GM19035 (cell line): ENCODE data around the gene SLC17A6.
A peak's percentile ranks its signal among the peaks of the same experiment; 100 is the strongest.

Source experiments
- ATAC-seq: cut with Tn5 transposase; IDR thresholded peaks from one replicate; pipeline ENCODE4 v1.9.1; 2021; ENCODE audit not compliant: unreplicated experiment

Gene SLC17A6

DNA sequence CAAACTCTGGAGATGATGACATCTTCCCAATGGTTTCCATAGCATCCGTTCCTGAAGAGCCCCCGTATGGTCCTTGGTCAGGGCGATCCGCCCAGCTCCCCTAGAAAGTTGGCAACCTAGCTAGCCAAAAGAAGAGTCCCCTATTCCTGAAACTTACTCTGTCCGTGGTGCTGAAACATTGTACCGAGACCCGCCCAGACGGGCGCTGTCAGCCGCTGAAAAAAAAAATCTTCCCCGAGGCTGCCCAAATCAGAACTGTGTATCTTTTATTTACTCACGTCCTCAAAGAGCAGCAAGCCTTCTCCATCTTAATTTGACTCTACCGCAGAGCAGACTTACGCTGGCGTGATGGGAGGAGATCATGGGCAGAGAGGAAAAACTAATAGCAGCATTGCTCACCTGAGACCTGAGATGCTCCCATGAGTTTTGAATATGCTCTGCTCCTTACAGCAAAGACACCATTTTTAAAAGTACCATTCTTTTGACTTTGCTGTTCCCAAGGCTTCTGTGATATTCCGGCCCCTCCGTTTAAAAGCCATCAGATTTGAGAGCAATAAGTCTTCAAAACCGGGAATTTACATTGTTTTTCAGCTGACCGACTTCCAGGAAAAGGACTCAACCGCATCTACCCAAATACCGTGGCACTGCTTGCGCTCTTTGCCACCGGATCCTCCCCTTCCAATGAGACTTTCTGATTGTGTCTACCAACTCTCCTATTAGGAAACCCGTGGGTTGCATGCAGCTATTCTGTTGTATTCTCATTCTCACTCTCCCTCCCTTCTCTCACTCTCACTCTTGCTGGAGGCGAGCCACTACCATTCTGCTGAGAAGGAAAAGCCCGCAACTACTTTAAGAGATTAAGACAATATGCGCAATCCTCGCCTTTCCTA, at the start of gene SLC17A6:
Gene SLC17A6 (plus strand): TSS at position 786 of the 890 bp plus-strand sequence. CDS start 153 bp downstream, outside the sequence.
- ATAC-seq: no peak

DNA sequence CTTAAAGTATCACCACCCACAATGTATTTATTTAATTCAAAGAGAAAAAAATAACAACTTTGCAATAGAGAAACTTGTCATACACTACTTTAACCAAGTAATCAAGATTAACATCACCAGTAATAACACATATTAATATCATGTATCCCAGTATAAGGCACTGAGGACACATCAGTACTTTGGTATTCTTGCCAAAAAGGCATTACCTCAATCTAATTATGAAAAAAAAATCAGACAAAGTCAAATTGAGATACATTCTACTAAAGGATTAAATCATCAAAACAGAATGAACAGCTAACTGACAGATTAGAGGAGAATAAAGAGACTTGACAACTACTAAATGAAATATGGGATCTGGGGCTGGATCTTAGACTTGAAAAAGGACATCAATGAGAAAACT, 35.8 kb upstream of the SLC17A6 start:
- no peak for ATAC-seq

DNA sequence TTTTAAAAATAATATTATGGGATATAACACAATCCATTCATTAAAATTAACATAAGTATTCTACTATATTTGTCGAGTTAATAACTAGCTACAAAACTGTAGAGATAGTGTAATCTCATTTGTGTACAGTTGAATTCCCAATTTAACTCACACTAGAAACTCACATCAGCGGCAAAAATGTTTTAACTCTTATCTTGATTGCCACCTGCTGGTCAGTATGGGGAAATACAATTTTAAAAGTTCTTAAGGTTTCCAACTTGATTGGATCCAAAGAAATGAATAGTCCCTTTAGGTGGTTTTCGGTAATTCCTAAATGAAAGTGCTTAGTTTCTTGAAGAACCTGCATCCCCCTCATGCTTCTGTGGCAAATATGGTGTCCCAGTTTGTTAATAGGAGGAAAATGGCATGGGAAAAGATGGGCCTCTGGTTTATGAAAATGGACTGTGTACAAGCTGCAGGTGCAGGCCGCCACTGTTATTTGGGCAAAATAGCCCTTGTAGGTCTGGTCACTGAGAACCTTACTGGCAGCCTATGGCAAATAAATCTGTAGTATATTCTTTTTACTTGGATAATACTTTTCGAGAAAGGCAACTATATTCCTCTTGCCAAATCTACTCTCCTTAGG, 33.7 kb upstream of the SLC17A6 start:
- ATAC-seq: peak; percentile 70

DNA sequence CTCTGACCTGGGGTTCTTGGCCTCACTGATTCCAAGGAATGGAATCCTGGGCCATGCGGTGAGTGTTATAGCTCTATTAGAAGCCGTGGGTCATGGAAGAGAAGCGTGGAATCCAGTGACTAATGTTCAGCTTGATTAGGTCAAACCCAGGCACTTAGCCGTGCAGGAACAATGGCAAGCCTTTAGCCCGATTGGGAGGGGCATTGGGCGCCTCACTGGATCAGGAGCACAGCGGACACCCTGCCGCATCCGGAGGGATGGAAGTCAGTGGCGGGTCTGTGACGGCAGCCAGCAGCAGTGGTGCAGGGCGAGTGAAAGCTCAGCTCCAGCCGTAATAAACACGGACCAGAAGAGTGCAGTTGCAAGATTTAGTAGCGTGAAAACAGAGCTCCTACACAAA, 20.5 kb upstream of the SLC17A6 start:
- ATAC-seq: no peak

DNA sequence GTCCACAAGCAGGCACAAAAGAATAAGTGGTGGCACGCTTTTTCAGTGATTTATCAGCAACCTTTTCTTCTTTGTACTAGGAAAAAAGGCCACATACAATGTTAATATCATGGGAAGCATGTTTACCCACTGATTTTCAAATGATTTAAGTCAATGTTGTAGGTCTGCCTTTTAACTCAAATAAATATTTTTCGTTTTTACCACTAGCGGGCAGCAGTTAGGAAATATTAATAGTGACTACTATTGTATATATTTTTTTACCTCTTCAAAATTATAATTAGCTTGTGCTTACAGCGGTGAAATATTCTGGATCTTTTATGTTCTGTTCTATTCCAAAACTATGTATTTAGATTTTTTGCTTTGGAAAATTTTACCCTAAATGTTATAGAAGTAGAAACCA, 6.4 kb upstream of the SLC17A6 start:
- no peak for ATAC-seq

DNA sequence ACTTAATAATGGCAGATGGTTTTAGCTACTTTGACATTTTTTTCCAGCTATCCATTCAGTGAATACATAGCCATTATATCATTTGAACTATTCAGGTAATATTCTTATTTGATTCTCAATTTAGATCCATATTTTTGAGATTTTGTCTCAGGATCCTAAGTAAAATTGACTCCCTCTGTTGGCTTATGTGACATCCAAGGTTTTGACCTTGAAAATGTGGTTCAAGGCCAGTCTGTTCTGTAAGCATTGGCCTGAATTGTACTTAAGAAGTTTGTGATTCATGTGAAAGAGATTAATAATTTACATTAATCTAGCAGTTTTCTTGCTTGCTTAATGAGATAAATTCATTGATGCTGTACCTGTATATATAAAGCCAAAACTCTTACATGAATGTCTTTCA, 1.6 kb upstream of the SLC17A6 start:
- no peak for ATAC-seq

DNA sequence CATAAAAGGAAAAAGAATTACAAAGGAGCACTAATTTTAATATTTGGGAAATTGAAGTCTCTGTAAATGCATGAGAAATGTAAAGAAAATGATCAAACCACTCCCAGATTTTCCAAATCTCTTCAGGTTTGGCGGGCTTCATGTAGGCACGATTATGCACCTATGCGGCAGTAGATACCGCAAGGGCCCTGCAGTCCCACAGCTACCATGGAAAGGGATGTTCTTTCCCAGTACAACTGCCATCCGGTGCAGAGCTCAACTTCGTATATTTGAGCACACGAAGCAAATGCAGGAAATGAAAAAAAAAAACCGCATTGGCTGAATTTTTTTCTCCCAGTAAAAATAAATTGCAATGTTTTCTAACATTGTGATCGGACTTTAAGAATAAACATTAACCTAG, 1.4 kb downstream of the SLC17A6 start:
- no peak for ATAC-seq

DNA sequence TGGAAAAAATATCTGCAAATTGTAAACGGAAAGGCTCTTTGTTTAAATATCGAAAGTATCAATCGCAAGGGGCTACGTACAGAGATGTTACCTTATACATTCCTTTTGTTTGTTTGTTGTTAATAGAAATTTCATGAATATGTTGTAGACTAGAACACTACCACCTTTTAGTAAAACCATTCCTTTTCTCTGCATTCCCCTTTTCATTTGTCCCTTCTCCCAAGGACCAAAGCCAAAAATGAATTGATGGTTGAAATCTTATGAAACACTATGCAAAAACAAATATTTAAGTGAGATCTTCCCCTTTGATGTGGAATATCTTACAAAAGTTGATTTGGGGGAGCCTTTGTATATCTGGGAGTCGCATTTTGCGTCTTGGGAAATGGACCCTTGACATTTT, 2.1 kb downstream of the SLC17A6 start:
- ATAC-seq: no peak

DNA sequence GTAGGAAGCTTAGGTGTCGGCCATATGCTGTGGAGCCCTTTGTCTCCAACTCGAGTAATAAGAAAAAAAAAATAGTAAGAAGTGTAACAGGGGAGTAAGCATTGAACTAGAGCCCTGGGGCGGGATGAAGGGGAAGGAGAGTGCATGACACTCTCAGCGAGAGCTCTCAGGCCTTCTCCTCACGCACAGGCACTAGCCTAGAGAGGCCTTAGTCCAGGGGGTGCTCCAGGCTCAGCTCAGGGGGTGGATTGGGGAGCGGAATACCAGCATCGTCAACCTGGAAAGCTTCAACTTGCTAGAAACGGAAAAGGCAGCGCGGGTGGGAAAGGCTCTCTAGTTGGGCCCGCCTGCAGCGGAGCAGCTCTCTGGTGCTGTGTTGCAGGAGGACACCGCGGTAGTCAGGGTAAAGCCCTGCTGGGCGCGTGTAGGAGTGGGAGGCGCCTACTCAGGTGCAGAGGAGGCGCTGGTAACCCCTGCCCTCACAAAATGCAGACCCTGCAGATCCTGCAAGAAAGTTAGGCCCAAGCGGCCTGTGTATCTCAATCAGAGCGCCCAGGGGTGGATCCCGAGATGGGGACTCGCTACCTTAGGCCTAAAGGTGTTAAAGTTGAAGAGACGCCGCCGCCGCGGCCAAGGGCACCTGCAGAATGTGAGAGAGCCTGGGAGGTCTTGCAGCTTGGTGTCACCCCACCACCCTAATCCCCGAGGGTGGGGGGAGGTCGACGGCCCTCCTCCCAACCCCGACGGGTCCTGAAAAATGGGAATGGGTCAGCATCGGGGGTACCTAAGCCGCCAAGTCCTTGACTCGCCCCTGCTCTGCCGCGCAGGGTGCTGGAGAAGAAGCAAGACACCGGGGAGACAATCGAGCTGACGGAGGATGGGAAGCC, 2.8 kb downstream of the SLC17A6 start:
- ATAC-seq: no peak

DNA sequence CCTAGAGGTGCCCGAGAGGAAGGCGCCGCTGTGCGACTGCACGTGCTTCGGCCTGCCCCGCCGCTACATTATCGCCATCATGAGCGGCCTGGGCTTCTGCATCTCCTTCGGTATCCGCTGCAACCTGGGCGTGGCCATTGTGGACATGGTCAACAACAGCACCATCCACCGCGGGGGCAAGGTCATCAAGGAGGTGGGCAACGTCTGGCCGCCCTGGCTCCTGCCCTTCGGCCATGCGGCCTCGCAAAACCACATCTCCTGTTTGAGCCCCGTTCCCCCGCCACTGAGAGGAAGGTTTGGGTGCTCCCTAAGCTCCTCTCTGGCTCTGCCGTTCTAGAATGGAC, 3.4 kb downstream of the SLC17A6 start:
- no peak for ATAC-seq

DNA sequence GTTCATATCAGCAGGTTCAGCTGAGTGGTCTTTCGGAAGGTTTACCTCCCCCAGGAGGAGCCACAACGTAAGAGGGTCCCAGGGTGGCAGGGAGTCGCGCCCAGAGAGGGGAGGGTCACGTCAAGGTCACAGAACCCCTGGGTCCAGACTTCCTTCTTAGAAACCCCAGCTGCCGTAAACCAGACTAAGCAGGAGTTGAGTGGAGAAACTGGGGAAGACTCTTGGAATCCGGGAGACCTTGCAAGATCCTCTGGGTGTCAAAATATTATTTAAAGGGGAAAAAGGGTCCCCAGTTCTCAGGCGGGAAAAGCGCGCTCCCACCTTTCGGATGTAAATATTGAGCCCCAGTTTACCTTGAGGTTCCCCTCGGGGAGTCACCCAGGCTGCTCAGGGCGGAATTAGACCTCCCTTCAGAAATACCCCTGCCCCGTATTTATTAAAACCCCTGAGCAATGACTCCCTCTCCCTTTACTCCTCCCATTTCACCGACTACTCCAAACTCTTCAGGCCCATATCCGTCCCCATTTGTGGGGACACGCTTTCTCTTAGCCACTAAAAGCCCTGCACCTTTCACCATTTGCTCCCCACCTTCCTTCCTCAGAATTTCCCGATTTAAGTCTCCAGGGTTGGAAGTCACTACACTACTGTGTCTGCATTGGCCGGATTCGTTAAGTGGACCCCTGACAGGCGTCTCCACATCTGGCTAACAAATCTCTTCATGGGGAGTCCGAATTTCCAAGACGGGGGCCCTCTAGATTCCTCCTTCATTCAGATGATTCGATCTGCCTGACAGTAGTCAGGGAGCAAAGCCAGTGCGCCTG, 4.2 kb downstream of the SLC17A6 start:
- ATAC-seq: no peak

DNA sequence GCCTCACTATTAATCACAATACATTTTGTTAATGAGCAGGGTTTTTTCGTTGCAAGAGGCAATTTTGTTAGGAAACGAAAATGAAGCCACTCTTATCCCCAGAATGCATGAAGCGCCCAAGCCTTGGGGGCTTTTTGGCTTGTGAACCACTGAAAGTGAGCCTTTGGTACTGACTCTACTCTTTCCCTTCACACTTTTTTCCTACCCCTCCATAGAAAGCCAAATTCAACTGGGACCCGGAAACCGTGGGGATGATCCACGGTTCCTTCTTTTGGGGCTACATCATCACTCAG, 4.8 kb downstream of the SLC17A6 start:
- no peak for ATAC-seq

DNA sequence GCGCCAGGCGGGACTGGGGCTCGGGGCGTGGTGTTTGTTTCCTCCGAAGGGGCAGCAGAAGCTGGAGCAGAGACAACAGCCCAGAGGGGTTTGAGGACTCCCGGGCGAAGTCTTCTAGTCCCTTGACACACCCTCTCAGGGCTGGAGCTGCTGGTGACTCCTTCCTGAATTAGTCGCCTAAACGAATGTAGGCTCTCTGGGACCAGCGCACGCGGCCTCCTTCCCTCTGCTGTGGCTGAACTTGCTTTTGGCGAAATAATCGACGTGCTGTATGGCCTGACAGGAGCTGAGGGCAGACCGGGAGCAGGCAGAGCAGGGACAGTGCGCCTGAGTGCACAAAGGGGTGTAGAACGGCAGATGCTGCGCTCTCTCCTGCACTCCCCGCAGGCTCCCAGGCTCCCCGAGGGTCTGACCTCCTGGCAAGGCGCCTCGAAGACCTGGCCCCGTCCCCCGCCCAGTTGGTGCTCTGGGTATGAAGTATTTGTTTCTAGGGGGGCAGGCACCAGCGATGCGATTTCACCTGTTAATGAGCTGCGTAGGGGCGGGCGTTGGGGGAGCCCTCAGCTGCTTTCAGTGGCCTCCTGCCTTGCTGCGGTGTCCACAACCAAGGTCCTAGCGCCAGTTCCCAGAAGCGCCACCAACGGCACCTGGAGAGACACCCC, 5.3 kb downstream of the SLC17A6 start:
- ATAC-seq: no peak

DNA sequence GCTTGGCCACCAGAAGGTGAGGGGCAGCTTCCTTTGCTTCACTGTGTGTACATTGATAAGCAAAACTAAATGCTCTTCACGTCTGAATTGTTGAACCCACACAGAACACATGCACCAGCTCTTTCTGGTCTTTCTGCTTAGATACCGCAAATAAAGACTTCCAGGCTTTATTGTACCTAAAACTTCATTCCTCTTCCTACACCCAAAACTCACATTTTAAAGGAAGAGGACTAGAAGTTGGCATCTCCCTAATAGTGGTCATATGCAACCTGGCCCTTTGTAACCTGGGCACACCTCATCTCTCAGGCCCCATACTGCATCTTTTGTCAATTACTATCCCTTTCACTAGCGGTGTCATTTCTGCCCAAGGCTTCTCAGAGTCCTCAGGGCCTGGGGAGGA, 5.9 kb downstream of the SLC17A6 start:
- no peak for ATAC-seq

DNA sequence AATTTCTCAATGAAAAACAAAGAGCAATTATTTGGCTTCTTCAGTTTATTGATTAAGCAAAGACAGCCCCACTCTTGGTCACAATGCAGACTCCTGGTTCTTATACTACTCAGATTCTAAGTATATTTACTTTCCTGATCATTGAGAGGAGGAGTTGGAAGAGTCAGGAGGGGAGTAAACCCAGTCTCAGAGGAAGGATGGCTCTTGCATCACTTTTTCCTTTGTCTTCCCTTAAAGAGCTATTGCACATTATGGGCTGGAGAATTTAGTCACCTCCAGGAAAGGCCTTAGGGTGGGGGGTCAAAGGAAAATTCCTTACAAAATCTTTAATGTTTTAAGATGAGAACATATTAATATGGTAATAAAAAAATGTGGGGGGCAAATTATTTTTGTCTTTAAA, 8.1 kb downstream of the SLC17A6 start:
- no peak for ATAC-seq

DNA sequence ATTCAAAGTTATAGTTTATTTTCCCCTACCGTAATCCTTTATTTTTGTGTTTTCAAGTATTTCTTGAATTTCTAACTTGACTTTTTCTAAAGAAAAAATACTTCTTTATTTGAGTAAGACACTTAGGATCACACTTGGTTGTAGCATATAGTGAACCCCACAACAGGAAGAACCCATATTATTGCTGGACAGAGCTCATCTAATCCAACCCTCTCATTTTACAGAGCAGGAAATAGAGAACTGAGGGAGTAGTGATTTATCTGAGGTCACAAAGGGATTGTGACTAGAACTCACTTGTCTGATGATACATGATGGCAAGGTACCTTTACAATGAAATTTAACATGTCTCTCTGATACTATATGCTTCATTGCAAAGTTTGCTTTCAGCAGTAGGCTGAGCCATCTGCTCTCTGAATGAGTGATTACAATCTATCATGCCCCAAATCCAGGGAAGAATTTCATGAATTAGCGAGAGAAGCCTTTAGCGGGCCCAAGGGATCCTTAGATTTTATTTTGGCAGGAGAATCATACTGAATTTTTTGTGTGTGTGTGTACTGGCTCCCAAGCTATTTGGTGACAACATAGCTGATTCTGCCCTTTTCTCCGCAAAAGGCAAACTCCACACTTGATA, 9.8 kb downstream of the SLC17A6 start:
- ATAC-seq: no peak

DNA sequence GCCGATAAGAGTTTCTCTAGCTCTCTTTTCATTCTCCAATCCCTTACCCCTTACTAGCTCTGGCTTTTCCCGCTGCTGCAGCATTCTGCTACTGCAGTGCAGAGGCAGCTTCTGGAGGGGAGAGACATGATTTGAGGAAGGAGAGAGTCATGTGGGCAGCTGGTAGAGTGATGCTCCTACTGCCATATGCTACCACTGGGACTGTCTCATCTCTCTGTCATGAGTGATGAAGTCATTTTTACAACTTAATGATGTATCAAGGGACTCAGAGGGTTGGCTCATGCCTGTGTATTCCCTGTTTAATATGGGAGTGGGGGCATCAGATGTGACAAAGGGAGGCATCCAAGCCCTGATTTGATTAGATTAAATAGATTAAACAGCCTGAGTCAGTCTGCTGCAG, 11.3 kb downstream of the SLC17A6 start:
- ATAC-seq: no peak

DNA sequence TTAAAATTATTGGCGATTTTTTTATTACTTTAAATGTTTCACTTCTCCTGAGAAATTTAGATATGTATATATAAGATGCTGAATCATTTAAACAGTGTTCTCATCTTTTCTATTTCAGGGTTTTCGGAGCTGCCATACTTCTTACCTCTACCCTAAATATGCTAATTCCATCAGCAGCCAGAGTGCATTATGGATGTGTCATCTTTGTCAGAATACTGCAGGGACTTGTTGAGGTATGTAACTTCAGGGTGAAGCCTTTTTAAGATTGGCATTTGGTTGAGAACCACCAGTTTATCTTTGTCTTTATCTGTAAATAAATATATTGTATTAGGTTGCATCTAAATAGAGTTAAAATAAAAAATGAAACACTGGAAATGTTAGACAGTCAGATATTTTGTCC, 21.1 kb downstream of the SLC17A6 start:
- ATAC-seq: no peak

DNA sequence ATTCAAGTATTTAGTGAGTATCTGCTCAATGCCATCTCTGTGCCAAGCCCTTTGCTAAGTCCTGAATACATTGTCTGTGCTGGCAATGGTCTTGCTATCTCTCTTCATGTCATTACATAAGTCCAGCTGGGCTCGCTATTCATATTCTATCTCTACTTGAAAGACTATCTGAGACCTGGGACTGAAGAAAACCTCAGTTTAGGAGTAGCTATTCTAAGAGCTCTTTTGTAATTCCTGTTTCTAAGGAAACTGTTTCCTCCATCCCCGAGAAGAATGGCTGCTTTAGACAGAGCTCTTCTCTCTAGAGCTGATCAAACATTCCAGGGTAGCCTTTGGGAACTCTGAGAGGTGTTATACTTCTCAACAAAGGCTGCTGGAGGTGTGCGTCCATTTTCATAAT, 33.0 kb downstream of the SLC17A6 start:
- no peak for ATAC-seq

DNA sequence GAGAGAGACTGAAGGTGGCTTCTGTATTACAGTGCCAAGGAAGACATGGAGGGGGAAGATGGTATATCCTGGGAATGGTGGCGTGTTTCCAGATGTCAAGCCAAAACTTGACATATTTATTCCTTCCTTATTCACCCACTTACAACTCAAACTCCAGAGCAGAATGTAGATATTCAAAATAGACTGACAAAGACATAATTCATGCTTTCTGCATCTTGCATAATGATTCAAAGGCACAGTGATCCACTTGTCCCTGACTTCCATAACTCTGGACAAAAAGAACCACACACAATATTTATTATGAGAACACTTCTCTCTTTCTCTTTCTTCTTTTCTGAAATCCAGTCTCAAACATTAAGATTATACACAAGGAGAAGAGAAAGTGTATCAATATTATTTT, 48.9 kb downstream of the SLC17A6 start:
- no peak for ATAC-seq
